GM12878 (cell line): ENCODE measurements around the gene PDE4DIP. TPM values are rescaled to one million over a fixed set of nuclear protein-coding genes. Genes with fewer than 3 reads are reported as not detected.
A peak's percentile ranks its signal among the peaks of the same experiment; 100 is the strongest.
"Not testable (repeated sequence)": the region's sequence is repeated elsewhere in the genome, so short reads cannot be mapped to it uniquely, and the experiment has no call there.

ENCODE experiments used
- ATAC-seq: fragments of 200-7000 bp; cut with Tn5 transposase; 3 replicates; pipeline ENCODE4 v1.9.1; 2020; ENCODE audit warnings: mild to moderate bottlenecking, moderate library complexity
- BruUV-seq: library from RNA; stranded (reverse); fragments of 400-500 nt; replicated peaks from 2 replicates; lab custom pipeline; 2021; lab: Mats Ljungman, UMichigan
- CTCF ChIA-PET: fragments of 300-600 bp; sonication (Branson Sonifier 250); formaldehyde crosslinking; extraction: SDS; loops from one replicate; lab custom pipeline; 2021; ENCODE audit warnings: inconsistent platforms; lab: Yijun Ruan, JAX
- POLR2A ChIA-PET: fragments of 350-600 bp; formaldehyde crosslinking; extraction: SDS; loops from one replicate; lab custom pipeline; 2021; ENCODE audit warnings: inconsistent platforms; lab: Charles Lee
- RAD21 ChIA-PET: fragments of 300-600 bp; sonication (Branson Sonifier 250); formaldehyde crosslinking; loops from one replicate; lab custom pipeline; 2023; ENCODE audit warnings: antibody characterized with exemption; ENCODE audit not compliant: unreplicated experiment; lab: Charles Lee
- SMC1A ChIA-PET: fragments of 300-600 bp; sonication (Branson Sonifier 250); formaldehyde crosslinking; loops from one replicate; lab custom pipeline; 2023; ENCODE audit not compliant: unreplicated experiment, uncharacterized antibody; lab: Charles Lee
- DNase-seq: peaks from one replicate; pipeline ENCODE4 v3.0.0-alpha.2; 2011; ENCODE audit warnings: low read depth, low spot score
- FAIRE-seq: peaks from 3 replicates; lab custom pipeline; 2011; peaks lifted over from hg19 to GRCh38; lab: Jason Lieb, UNC
- H2AFZ ChIP-seq: 2 replicates; pipeline ENCODE4 v1.6.0; 2011; ENCODE audit warnings: low read depth, low read length, control low read depth; ENCODE audit not compliant: control insufficient read depth
- H3K27ac ChIP-seq: 2 replicates; pipeline ENCODE4 v1.5.1; 2011; ENCODE audit warnings: control low read depth; ENCODE audit not compliant: control insufficient read depth, insufficient read depth
- H3K27me3 ChIP-seq, 2 experiments: replicated peaks in 1 of 2; 2 replicates each; pipeline versions ENCODE4 v1.6.0 to v1.6.1; 2011; ENCODE audit warnings: low read length in 1 of 2; ENCODE audit not compliant: control insufficient read depth in 2 of 2, insufficient read depth in 2 of 2
- H3K36me3 ChIP-seq, 2 experiments: 2 replicates each; pipeline ENCODE4 v1.5.1; 2011; ENCODE audit warnings: low read length in 1 of 2; ENCODE audit not compliant: control insufficient read depth in 2 of 2, insufficient read depth in 2 of 2
- H3K4me1 ChIP-seq: 2 replicates; pipeline ENCODE4 v1.6.1; 2011; ENCODE audit warnings: mild to moderate bottlenecking, low read length, moderate library complexity, mixed read lengths; ENCODE audit not compliant: control insufficient read depth, insufficient read depth
- H3K4me2 ChIP-seq: 2 replicates; pipeline ENCODE4 v1.6.0; 2011; ENCODE audit warnings: control low read depth; ENCODE audit not compliant: control insufficient read depth, insufficient read depth
- H3K4me3 ChIP-seq: fragments of 200-600 bp; sonication (generic); 2 replicates; pipeline ENCODE4 v1.5.1; 2016
- H3K79me2 ChIP-seq: 2 replicates; pipeline ENCODE4 v1.6.0; 2011; ENCODE audit warnings: low read length; ENCODE audit not compliant: control insufficient read depth, insufficient read depth
- H3K9ac ChIP-seq: 2 replicates; pipeline ENCODE4 v1.8.0; 2011; ENCODE audit warnings: low read length, control low read depth, mixed read lengths; ENCODE audit not compliant: control insufficient read depth, insufficient read depth
- H3K9me3 ChIP-seq: replicated peaks from 3 replicates; pipeline ENCODE4 v1.5.1; 2011; ENCODE audit warnings: mild to moderate bottlenecking, low read length; ENCODE audit not compliant: control insufficient read depth, insufficient read depth
- H4K20me1 ChIP-seq: 2 replicates; pipeline ENCODE4 v1.6.0; 2011; ENCODE audit not compliant: control insufficient read depth, insufficient read depth
- WGBS: methylation state at CpG from one replicate; pipeline ENCODE4 v1.1.6; 2016; ENCODE audit warnings: low lambda C conversion rate; ENCODE audit not compliant: insufficient replicate concordance, insufficient coverage; ENCODE audit errors: missing lambda C conversion rate; 5-methylcytosine and 5-hydroxymethylcytosine counted together
- in situ Hi-C: fragments of 300-500 bp; cut with MboI; formaldehyde crosslinking; loops from 9 replicates; pipeline ENCODE4 v1.14.3; 2018; ENCODE audit warnings: mixed read lengths
- intact Hi-C: fragments of 100-400 bp; cut with micrococcal nuclease; formaldehyde crosslinking; loops from one replicate; pipeline ENCODE4 v1.14.2; 2022; ENCODE audit not compliant: unreplicated experiment
- polyA plus RNA-seq, 11 experiments: library from polyadenylated mRNA; depleted of rRNA in 4 of 11; unstranded in 6 of 11; stranded (reverse) in 5 of 11; fragments of >200 nt; fragmentation: Nextera tagmentation in 4 of 11; fragmentation: Illumina TruSeq in 1 of 11; extraction: Ambion mirVana in 4 of 11; extraction: Trizol in 1 of 11; gene quantifications; 1 replicate in 1 of 11; 2 replicates in 10 of 11; pipeline versions ENCODE4 v1.2.1 to v1.2.3, GENCODE V29; 2011 to 2016; ENCODE audit warnings: inconsistent platforms in 2 of 11, missing spikeins in 2 of 11, low read depth in 1 of 11
- total RNA-seq, 4 experiments: library from RNA; depleted of rRNA in 3 of 4; stranded (reverse); fragments of >200 nt in 3 of 4; fragmentation: Illumina TruSeq in 1 of 4; extraction: Trizol in 1 of 4; gene quantifications; 2 replicates each; pipeline versions ENCODE4 v1.2.1 to v1.2.3, GENCODE V29; 2013 to 2021

PDE4DIP gene
- total and polyA plus RNA-seq, 10 of the 15 experiments (the other 5 are each of a cell fraction or from before 2014, with no cell fraction given): 3.5 to 9.0 (median 5.4) TPM

DNA sequence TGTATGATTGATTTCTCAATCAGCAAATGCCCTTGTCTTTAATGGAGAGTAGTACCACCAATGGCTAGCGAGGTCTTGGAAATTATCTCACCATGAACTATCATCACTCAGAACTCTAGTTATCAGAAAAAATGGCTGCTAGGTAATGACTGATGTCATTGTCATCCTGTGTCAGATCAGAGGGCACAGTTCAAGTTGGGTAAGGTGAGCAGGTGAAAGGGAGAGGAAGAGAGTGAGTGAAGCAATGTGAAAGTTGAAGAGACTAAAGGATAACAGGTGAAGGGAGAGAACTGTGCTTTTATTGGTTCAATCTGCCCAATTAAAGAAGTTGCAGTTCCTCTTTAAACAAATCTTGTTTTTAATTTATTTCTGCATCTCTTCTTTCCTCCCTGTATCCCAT lies 76.8 kb downstream of the PDE4DIP start:
- H3K79me2 ChIP-seq, FAIRE-seq, H3K9me3 ChIP-seq, H4K20me1 ChIP-seq, H3K4me3 ChIP-seq, H3K4me2 ChIP-seq, ATAC-seq, H3K4me1 ChIP-seq, DNase-seq, CTCF ChIA-PET, H3K27me3 ChIP-seq, H2AFZ ChIP-seq, POLR2A ChIA-PET, SMC1A ChIA-PET, RAD21 ChIA-PET, in situ Hi-C loops, H3K36me3 ChIP-seq, intact Hi-C loops, H3K9ac ChIP-seq, H3K27ac ChIP-seq: not testable (repeated sequence)
- WGBS: no CpG with 5 or more reads among the region's 1 CpG
- BruUV-seq: TSS peak; percentile 20

DNA sequence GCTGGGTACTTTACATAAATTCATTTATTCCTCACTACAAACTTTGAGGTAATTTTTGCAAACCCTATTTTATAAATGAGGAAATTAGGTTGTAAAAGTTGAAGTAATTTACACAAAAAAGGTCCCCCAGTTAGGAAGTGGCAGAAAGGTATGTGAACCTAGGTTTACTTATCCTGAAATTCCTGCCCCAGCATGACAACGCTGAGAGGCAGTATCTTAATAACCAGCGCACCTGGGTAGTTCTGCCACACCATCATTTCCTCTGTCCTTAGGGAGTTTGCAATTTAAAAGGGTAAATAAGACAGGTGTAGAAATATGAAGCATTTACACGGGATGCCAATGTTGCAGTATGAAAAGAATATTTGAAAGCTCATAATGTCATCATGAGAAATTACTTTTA lies 79.6 kb downstream of the PDE4DIP start:
- H3K4me2 ChIP-seq, ATAC-seq, H3K4me1 ChIP-seq, FAIRE-seq, H3K36me3 ChIP-seq, H3K27me3 ChIP-seq, DNase-seq, POLR2A ChIA-PET, H3K79me2 ChIP-seq, intact Hi-C loops, BruUV-seq, H3K4me3 ChIP-seq, H3K27ac ChIP-seq, H3K9ac ChIP-seq, CTCF ChIA-PET, H3K9me3 ChIP-seq, SMC1A ChIA-PET, RAD21 ChIA-PET, H4K20me1 ChIP-seq, in situ Hi-C loops, H2AFZ ChIP-seq: not testable (repeated sequence)
- WGBS: 88% methylated on average over 1 of the region's 3 CpGs

DNA sequence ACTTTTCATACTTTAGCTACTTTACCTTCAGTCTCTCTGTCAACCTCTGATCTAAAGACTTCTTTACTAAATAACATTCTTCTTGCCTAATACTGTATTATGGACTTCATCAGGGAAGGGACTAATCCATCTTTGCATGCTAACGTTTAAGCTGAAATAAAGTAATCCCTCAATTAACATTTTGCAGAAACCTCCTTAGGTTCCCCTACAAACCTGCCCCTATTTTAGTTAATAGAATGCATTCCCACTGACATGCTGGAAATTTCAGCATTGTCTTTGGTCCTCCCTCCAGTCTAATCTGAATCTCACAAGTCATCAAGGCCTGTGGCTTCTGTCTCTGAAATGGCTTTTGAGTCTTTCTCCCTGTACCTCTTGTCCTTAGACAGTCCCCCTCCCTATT lies 83.4 kb downstream of the PDE4DIP start:
- H3K36me3 ChIP-seq, H3K79me2 ChIP-seq, ATAC-seq, H3K9me3 ChIP-seq, H3K27ac ChIP-seq, intact Hi-C loops, H3K9ac ChIP-seq, CTCF ChIA-PET, H3K4me1 ChIP-seq, BruUV-seq, H4K20me1 ChIP-seq, SMC1A ChIA-PET, H3K4me2 ChIP-seq, FAIRE-seq, H3K27me3 ChIP-seq, POLR2A ChIA-PET, in situ Hi-C loops, H2AFZ ChIP-seq, RAD21 ChIA-PET, H3K4me3 ChIP-seq, DNase-seq: not testable (repeated sequence)
- no CpG with 5 or more reads among the region's 1 CpG for WGBS

DNA sequence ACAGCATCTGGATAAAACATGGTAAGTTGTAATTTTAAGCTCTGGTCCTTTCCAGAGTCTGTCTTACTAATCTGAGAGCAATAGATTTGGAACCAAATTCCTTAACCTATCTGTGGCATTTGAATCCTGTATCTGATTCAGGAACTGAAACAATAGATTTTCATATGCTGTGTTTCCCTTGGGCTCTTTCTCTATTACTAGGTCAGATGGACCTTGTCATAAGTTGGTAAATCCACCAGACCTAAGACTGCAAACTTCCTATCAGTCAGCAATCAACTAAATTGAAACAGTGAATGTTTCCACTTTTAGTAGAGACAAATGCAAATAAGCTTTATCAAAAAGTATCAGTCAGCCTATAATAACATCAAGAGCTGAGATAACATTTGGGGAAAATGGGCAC lies 85.0 kb downstream of the PDE4DIP start:
- ATAC-seq, intact Hi-C loops, H3K79me2 ChIP-seq, H3K4me2 ChIP-seq, in situ Hi-C loops, H3K9ac ChIP-seq, H2AFZ ChIP-seq, FAIRE-seq, H3K27ac ChIP-seq, H3K36me3 ChIP-seq, DNase-seq, POLR2A ChIA-PET, BruUV-seq, SMC1A ChIA-PET, H3K27me3 ChIP-seq, H3K4me1 ChIP-seq, H3K4me3 ChIP-seq, RAD21 ChIA-PET, H4K20me1 ChIP-seq, H3K9me3 ChIP-seq, CTCF ChIA-PET: not testable (repeated sequence)
